Uterus (tissue), 4 donors: ENCODE measurements around the gene SMARCA2. TPM values are rescaled to one million over a fixed set of nuclear protein-coding genes. Genes with fewer than 3 reads are reported as not detected.

Experiments
- DNase-seq, 2 donors: peaks; one replicate each; pipeline ENCODE4 v3.0.0-alpha.2; 2019 to 2020
- H3K27ac ChIP-seq, 2 donors: fragments of 200-600 bp; sonication (generic); 1 replicate in 1 of 2; 2 replicates in 1 of 2; pipeline ENCODE4 v1.5.1; 2016 to 2018
- H3K27me3 ChIP-seq, 2 donors: fragments of 200-600 bp; sonication (generic); one replicate each; pipeline ENCODE4 v1.5.1; 2018 to 2019; ENCODE audit warnings: control low read depth in 1 of 2
- H3K36me3 ChIP-seq, 2 donors: fragments of 200-600 bp; sonication (generic); one replicate each; pipeline ENCODE4 v1.5.1; 2019; ENCODE audit warnings: control low read depth in 1 of 2
- H3K4me1 ChIP-seq, 2 donors: fragments of 200-600 bp; sonication (generic); one replicate each; pipeline ENCODE4 v1.5.1; 2018 to 2019; ENCODE audit warnings: control low read depth in 1 of 2
- H3K4me3 ChIP-seq, 2 donors: fragments of 200-600 bp; sonication (generic); 1 replicate in 1 of 2; 2 replicates in 1 of 2; pipeline ENCODE4 v1.5.1; 2018 to 2019; ENCODE audit warnings: mild to moderate bottlenecking in 1 of 2
- H3K9me3 ChIP-seq, 2 donors: fragments of 200-600 bp; sonication (generic); one replicate each; pipeline ENCODE4 v1.5.1; 2019; ENCODE audit warnings: control low read depth in 1 of 2
- POLR2A ChIP-seq, 2 donors: fragments of 450-650 bp; IDR thresholded peaks; one replicate each; pipeline ENCODE4 v1.6.1; 2016; ENCODE audit warnings: antibody characterized with exemption in 2 of 2, mild to moderate bottlenecking in 1 of 2, moderate library complexity in 1 of 2
- intact Hi-C: fragments of 100-400 bp; cut with DNase I; formaldehyde crosslinking; loops from one replicate; pipeline ENCODE4 v1.15.1; 2023; ENCODE audit warnings: low total_unique reads
- total RNA-seq, 4 donors: library from RNA; depleted of rRNA in 3 of 4; stranded (reverse); fragments of >200 nt in 3 of 4; gene quantifications; one replicate each; pipeline versions ENCODE4 v1.1.0 to v1.2.4, GENCODE V29; 2014 to 2023
- TF ChIP-seq, protein P1 (sequence below), 4 experiments: fragments of 200-600 bp in 2 of 4; fragments of 450-650 bp in 2 of 4; sonication (generic) in 2 of 4; IDR thresholded peaks; one replicate each; pipeline ENCODE4 v1.5.1; 2016 to 2019; ENCODE audit warnings: antibody characterized with exemption in 4 of 4, mild to moderate bottlenecking in 2 of 4, moderate library complexity in 1 of 4
- donor health status: DM: yes; HTN: yes; CAD: no.

The SMARCA2 gene
- total RNA-seq, 4 donors from 2014 or later, result 51.7 to 251 (median 214) TPM

DNA sequence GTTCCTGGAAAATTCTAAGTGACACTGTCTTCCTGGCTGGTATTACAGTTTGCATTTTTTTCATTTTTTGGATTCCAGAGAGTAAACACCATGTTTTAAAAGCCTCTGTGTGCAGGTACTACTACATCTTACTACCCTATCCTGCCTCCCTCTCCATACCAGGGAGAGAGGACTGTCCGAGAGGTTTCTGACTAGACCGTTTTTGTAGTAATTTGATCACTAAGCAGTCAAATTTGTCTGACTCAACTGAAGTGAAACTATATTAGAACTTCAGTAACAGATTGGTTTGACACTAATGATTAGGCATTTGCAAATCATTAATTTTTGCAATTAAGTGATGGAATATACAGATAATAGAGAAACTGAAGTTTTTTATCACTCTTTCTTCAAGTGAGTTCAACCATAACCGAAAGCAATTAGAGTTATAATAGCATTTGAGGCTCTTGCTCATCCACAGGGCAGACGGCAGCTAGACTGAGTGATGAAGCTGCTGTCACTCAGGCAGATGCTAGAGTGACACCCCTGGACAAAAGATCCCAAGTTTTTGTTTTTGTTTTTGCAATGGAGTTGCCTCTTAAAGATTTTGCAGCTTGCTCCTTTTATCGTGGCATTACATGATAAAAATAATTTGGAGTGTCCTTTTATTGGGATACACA, 44.3 kb downstream of the SMARCA2 start:
- Histone ChIP-seq H3K4me1 (no peaks in the 10 kb centered on the region), H3K9me3 (no peaks in the 10 kb centered on the region), H3K27me3 (no peaks in the 10 kb centered on the region), H3K36me3 (no peaks in the 10 kb centered on the region), H3K4me3 (no peak overlapping the region), H3K27ac (no peak overlapping the region)
- no peak for DNase-seq
- intact Hi-C loops, result no loop called here
- TF ChIP-seq, protein P1, sequence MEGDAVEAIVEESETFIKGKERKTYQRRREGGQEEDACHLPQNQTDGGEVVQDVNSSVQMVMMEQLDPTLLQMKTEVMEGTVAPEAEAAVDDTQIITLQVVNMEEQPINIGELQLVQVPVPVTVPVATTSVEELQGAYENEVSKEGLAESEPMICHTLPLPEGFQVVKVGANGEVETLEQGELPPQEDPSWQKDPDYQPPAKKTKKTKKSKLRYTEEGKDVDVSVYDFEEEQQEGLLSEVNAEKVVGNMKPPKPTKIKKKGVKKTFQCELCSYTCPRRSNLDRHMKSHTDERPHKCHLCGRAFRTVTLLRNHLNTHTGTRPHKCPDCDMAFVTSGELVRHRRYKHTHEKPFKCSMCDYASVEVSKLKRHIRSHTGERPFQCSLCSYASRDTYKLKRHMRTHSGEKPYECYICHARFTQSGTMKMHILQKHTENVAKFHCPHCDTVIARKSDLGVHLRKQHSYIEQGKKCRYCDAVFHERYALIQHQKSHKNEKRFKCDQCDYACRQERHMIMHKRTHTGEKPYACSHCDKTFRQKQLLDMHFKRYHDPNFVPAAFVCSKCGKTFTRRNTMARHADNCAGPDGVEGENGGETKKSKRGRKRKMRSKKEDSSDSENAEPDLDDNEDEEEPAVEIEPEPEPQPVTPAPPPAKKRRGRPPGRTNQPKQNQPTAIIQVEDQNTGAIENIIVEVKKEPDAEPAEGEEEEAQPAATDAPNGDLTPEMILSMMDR (IDR thresholded peaks at IDR 0.05), result no peak
- no peak for TF ChIP-seq POLR2A (IDR thresholded peaks at IDR 0.05)

DNA sequence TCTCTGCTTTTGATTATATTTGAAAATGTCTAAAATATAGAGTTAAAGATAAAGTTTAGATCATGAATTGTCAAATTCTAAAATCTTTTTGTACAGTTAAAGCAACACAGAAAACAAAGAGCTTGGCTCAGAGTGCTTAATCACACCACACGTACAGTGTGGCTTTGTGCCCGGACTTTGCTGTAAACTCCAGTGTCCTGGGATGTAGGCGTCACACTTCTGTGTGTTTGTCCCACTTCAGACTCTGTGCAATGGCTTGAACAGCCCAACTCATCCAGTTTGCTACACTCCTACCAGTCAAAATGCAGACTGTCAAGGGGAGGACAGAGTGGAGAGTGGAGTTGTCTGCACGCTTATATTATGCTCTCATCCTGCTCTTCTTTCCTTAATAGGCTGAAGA, 45.3 kb downstream of the SMARCA2 start:
- H3K4me3 ChIP-seq, result no peak overlapping the region
- no peaks in the 10 kb centered on the region for H3K27me3 ChIP-seq
- TF ChIP-seq POLR2A (IDR thresholded peaks at IDR 0.05), result no peak
- TF ChIP-seq, protein P1 (IDR thresholded peaks at IDR 0.05), result no peak
- no peaks in the 10 kb centered on the region for H3K4me1 ChIP-seq
- H3K36me3 ChIP-seq, result no peaks in the 10 kb centered on the region
- no peak for DNase-seq
- no peak overlapping the region for H3K27ac ChIP-seq
- intact Hi-C loops, result no loop called here
- H3K9me3 ChIP-seq, result no peaks in the 10 kb centered on the region

- Histone ChIP-seq H3K36me3 (no peaks in the 10 kb centered on the region), H3K9me3 (no peaks in the 10 kb centered on the region), H3K27ac (no peak overlapping the region), H3K27me3 (no peaks in the 10 kb centered on the region), H3K4me3 (no peak overlapping the region), H3K4me1 (no peaks in the 10 kb centered on the region)
- DNase-seq, result no peak
- intact Hi-C loops, result no loop called here
- TF ChIP-seq POLR2A (IDR thresholded peaks at IDR 0.05), result no peak
- TF ChIP-seq, protein P1 (IDR thresholded peaks at IDR 0.05), result no peak
Observed at GRCh38 chr9:2065704-2066103, 50.6 kb downstream of the SMARCA2 start.

- Histone ChIP-seq H3K27ac (no peak overlapping the region), H3K27me3 (no peaks in the 10 kb centered on the region), H3K36me3 (no peaks in the 10 kb centered on the region), H3K9me3 (no peaks in the 10 kb centered on the region), H3K4me1 (no peaks in the 10 kb centered on the region), H3K4me3 (no peak overlapping the region)
- no peak for DNase-seq
- TF ChIP-seq, protein P1 (IDR thresholded peaks at IDR 0.05), result peak in 2 of 4 experiments; percentile 6 to 24
- TF ChIP-seq POLR2A (IDR thresholded peaks at IDR 0.05), result no peak
- intact Hi-C loops, result no loop called here
Observed at GRCh38 chr9:2066312-2067273, 51.4 kb downstream of the SMARCA2 start.
